Loucy (cell line): ENCODE results near the gene SLC19A1.

ENCODE experiments used
- CTCF ChIP-seq: fragments of 200-600 bp; sonication (generic); conservative IDR thresholded peaks from 2 replicates; pipeline ENCODE4 v1.5.1; 2014; ENCODE audit warnings: mild to moderate bottlenecking, antibody characterized with exemption, low read length
- EZH2phosphoT487 ChIP-seq: fragments of 200-600 bp; IDR thresholded peaks from 2 replicates; pipeline ENCODE4 v1.6.1; 2018; ENCODE audit warnings: antibody characterized with exemption, mild to moderate bottlenecking, moderate library complexity, borderline replicate concordance

GRCh38 chr21:45557616-45558043, 15.4 kb upstream of the SLC19A1 start:
- TF ChIP-seq CTCF (no peak), EZH2phosphoT487 (no peak)
